ENCODE results near the gene TRIM15. TPM values are rescaled to one million over a fixed set of nuclear protein-coding genes. Genes with fewer than 3 reads are reported as not detected.
A peak's percentile ranks its signal among the peaks of the same experiment; 100 is the strongest.

Gene TRIM15
- total RNA-seq, 2 donors from 2014 or later = not detected

- Mint-ChIP-seq H3K9me3 (no peaks in the 10 kb centered on the region), H3K36me3 (ENCODE audit: low read depth) (peaks cover 97% of the 10 kb centered on the region), H3K4me3 (no peak overlapping the region), H3K4me1 (peaks cover 5% of the 10 kb centered on the region), H3K27me3 (no peaks in the 10 kb centered on the region), H3K27ac (peak overlapping the region; percentile 75)
- ATAC-seq (replicated peaks) = no peak
These were observed 31.7 kb downstream of the TRIM15 start for GRCh38 chr6:30194797-30195690.

- H3K27ac Mint-ChIP-seq = peak overlapping the region; percentile 75
- H3K9me3 Mint-ChIP-seq = no peaks in the 10 kb centered on the region
- H3K36me3 Mint-ChIP-seq (ENCODE audit: low read depth) = peaks cover 97% of the 10 kb centered on the region
- no peaks in the 10 kb centered on the region for H3K27me3 Mint-ChIP-seq
- ATAC-seq (replicated peaks) = no peak
- no peak overlapping the region for H3K4me3 Mint-ChIP-seq
- peaks cover 5% of the 10 kb centered on the region for H3K4me1 Mint-ChIP-seq
These were observed 32.6 kb downstream of the TRIM15 start for GRCh38 chr6:30195951-30196350.

GRCh38 chr6:30196376-30196775 is 33.0 kb downstream of the TRIM15 start:
- Mint-ChIP-seq H3K36me3 (ENCODE audit: low read depth) (peaks cover 97% of the 10 kb centered on the region), H3K27ac (peak overlapping the region; percentile 75), H3K4me3 (no peak overlapping the region), H3K4me1 (peaks cover 5% of the 10 kb centered on the region), H3K27me3 (no peaks in the 10 kb centered on the region), H3K9me3 (no peaks in the 10 kb centered on the region)
- no peak for ATAC-seq (replicated peaks)

- no peaks in the 10 kb centered on the region for H3K9me3 Mint-ChIP-seq
- H3K4me3 Mint-ChIP-seq = no peak overlapping the region
- ATAC-seq (replicated peaks) = no peak
- peaks cover 5% of the 10 kb centered on the region for H3K4me1 Mint-ChIP-seq
- no peaks in the 10 kb centered on the region for H3K27me3 Mint-ChIP-seq
- H3K36me3 Mint-ChIP-seq (ENCODE audit: low read depth) = peaks cover 95% of the 10 kb centered on the region
- peak overlapping the region; percentile 91 for H3K27ac Mint-ChIP-seq
These were observed 35.1 kb downstream of the TRIM15 start for GRCh38 chr6:30198166-30199084.

- H3K9me3 Mint-ChIP-seq = no peaks in the 10 kb centered on the region
- peak overlapping the region; percentile 53 for H3K27ac Mint-ChIP-seq
- ATAC-seq (replicated peaks) = peak; percentile 31
- no peaks in the 10 kb centered on the region for H3K27me3 Mint-ChIP-seq
- H3K4me1 Mint-ChIP-seq = peaks cover 11% of the 10 kb centered on the region
- no peak overlapping the region for H3K4me3 Mint-ChIP-seq
- peaks cover 86% of the 10 kb centered on the region for H3K36me3 Mint-ChIP-seq (ENCODE audit: low read depth)
These were observed 37.4 kb downstream of the TRIM15 start for GRCh38 chr6:30200551-30201281.

GRCh38 chr6:30202366-30202765 is 39.0 kb downstream of the TRIM15 start:
- Mint-ChIP-seq H3K27ac (no peak overlapping the region), H3K27me3 (no peaks in the 10 kb centered on the region), H3K9me3 (no peaks in the 10 kb centered on the region), H3K36me3 (ENCODE audit: low read depth) (peaks cover 85% of the 10 kb centered on the region), H3K4me1 (peaks cover 9% of the 10 kb centered on the region), H3K4me3 (no peak overlapping the region)
- ATAC-seq (replicated peaks) = no peak

- Mint-ChIP-seq H3K36me3 (ENCODE audit: low read depth) (peaks cover 85% of the 10 kb centered on the region), H3K27ac (no peak overlapping the region), H3K9me3 (no peaks in the 10 kb centered on the region), H3K4me1 (peaks cover 23% of the 10 kb centered on the region), H3K27me3 (no peaks in the 10 kb centered on the region), H3K4me3 (no peak overlapping the region)
- no peak for ATAC-seq (replicated peaks)
These were observed 40.8 kb downstream of the TRIM15 start for GRCh38 chr6:30204116-30204515.

- peaks cover 80% of the 10 kb centered on the region for H3K36me3 Mint-ChIP-seq (ENCODE audit: low read depth)
- no peak overlapping the region for H3K27ac Mint-ChIP-seq
- no peak overlapping the region for H3K4me3 Mint-ChIP-seq
- H3K27me3 Mint-ChIP-seq = no peaks in the 10 kb centered on the region
- H3K9me3 Mint-ChIP-seq = no peaks in the 10 kb centered on the region
- peaks cover 38% of the 10 kb centered on the region for H3K4me1 Mint-ChIP-seq
- no peak for ATAC-seq (replicated peaks)
These were observed 42.8 kb downstream of the TRIM15 start for GRCh38 chr6:30206152-30206551.

GRCh38 chr6:30206799-30207618 is 43.7 kb downstream of the TRIM15 start:
- peaks cover 78% of the 10 kb centered on the region for H3K36me3 Mint-ChIP-seq (ENCODE audit: low read depth)

GRCh38 chr6:30207619-30208295 is 44.4 kb downstream of the TRIM15 start:
- Mint-ChIP-seq H3K4me3 (peak overlapping the region; percentile 39), H3K36me3 (ENCODE audit: low read depth) (peaks cover 71% of the 10 kb centered on the region), H3K27me3 (no peaks in the 10 kb centered on the region), H3K27ac (peak overlapping the region; percentile 75), H3K9me3 (no peaks in the 10 kb centered on the region), H3K4me1 (peaks cover 47% of the 10 kb centered on the region)
- ATAC-seq (replicated peaks) = no peak

More at GRCh38 chr6:30206799-30207618, 43.7 kb downstream of the TRIM15 start:
- H3K27ac Mint-ChIP-seq = peak overlapping the region; percentile 75
- H3K27me3 Mint-ChIP-seq = no peaks in the 10 kb centered on the region
- no peaks in the 10 kb centered on the region for H3K9me3 Mint-ChIP-seq
- no peak overlapping the region for H3K4me3 Mint-ChIP-seq
- H3K4me1 Mint-ChIP-seq = peaks cover 43% of the 10 kb centered on the region
- no peak for ATAC-seq (replicated peaks)

- peaks cover 52% of the 10 kb centered on the region for H3K36me3 Mint-ChIP-seq (ENCODE audit: low read depth)
- no peaks in the 10 kb centered on the region for H3K9me3 Mint-ChIP-seq
- H3K27ac Mint-ChIP-seq = peak overlapping the region; percentile 98
- no peaks in the 10 kb centered on the region for H3K27me3 Mint-ChIP-seq
- H3K4me3 Mint-ChIP-seq = peak overlapping the region; percentile 92
- H3K4me1 Mint-ChIP-seq = peaks cover 53% of the 10 kb centered on the region
- no peak for ATAC-seq (replicated peaks)
These were observed 48.0 kb downstream of the TRIM15 start for GRCh38 chr6:30211306-30211705.

- Mint-ChIP-seq H3K9me3 (no peaks in the 10 kb centered on the region), H3K27me3 (no peaks in the 10 kb centered on the region), H3K4me1 (peaks cover 53% of the 10 kb centered on the region), H3K4me3 (peak overlapping the region; percentile 92), H3K27ac (peak overlapping the region; percentile 98), H3K36me3 (ENCODE audit: low read depth) (peaks cover 46% of the 10 kb centered on the region)
- ATAC-seq (replicated peaks) = no peak
These were observed 48.6 kb downstream of the TRIM15 start for GRCh38 chr6:30211899-30212298.

Measured in activated T-helper 17 cell treated with anti-CD3 and anti-CD28 coated beads, Interleukin-2, amount 50 U/mL, for 72 hours (primary cell).